Measurements from ENCODE around the gene SLC6A11.

The SLC6A11 gene

DNA sequence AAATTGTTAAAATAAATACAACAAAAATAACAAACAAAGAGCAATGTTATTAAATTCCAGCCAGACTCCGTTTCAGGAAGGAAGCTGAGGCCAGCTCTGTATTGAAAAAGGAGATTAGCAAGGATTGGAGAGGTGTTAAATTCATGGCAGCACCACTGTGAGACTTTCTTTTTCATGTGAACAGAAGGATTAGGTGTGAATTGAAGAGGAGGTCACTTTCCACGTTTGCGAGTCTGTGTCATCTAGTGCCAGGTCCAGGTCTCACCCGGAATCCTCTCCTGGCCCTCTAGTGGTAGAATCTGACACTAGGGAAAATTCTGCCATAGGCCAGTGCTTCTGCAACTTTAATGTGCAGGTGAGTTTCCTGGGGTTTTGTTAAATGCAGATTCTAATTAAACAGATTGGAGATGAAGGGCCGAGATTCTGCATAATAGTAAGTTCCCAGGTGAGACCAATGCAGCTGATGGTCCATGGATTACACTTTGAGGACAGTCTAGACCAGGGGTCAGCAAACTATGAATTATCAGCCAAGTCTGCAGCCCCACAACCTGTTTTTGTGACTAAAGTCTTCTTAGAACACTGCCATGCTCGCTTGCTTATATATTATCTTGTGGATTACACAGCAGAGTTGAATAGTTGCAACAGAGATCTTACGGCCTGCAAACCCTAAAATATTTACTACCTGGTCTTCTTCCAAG is 167.3 kb downstream of the SLC6A11 start:
- H3K4me3 ChIP-seq (ENCODE audit: low read length) = no peak overlapping the region
- DNase-seq (ENCODE audit: low read depth) = peak; percentile 25
- TF ChIP-seq, protein P1, sequence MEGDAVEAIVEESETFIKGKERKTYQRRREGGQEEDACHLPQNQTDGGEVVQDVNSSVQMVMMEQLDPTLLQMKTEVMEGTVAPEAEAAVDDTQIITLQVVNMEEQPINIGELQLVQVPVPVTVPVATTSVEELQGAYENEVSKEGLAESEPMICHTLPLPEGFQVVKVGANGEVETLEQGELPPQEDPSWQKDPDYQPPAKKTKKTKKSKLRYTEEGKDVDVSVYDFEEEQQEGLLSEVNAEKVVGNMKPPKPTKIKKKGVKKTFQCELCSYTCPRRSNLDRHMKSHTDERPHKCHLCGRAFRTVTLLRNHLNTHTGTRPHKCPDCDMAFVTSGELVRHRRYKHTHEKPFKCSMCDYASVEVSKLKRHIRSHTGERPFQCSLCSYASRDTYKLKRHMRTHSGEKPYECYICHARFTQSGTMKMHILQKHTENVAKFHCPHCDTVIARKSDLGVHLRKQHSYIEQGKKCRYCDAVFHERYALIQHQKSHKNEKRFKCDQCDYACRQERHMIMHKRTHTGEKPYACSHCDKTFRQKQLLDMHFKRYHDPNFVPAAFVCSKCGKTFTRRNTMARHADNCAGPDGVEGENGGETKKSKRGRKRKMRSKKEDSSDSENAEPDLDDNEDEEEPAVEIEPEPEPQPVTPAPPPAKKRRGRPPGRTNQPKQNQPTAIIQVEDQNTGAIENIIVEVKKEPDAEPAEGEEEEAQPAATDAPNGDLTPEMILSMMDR (conservative IDR thresholded peaks at IDR 0.05; ENCODE audit: low read length) = peak; percentile 86

DNA sequence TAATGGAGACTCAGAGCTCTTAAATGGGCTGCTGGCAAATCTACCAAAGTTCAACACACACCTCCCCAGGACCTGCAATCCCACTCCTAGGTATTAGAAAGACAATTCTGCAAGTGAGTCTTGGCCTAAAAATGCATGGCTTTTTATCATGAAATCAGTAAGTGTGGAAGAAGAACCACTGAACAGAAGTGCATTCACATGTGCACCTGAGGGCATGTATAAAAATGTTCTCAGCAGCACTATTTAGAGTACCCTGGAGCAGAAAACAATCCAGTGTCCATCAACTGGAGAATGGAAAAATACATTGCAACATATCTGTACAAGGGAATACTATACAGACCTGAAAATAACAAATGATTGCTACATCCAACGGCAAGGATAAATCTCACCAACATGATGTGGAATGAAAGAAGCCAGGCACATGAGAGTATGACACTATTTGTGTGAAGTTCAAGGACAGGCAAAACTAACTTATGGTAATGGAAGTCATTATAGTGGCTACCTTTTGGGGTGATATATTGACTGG is 168.4 kb downstream of the SLC6A11 start:
- no peak for DNase-seq (ENCODE audit: low read depth)
- TF ChIP-seq, protein P1 (conservative IDR thresholded peaks at IDR 0.05; ENCODE audit: low read length) = no peak

GRCh38 chr3:10985181-10985580 is 169.2 kb downstream of the SLC6A11 start:
- H3K4me3 ChIP-seq (ENCODE audit: low read length) = no peak overlapping the region
- TF ChIP-seq, protein P1 (conservative IDR thresholded peaks at IDR 0.05; ENCODE audit: low read length) = no peak
- no peak for DNase-seq (ENCODE audit: low read depth)

More for the DNA sequence above, 168.4 kb downstream of the SLC6A11 start:
- no peak overlapping the region for H3K4me3 ChIP-seq (ENCODE audit: low read length)

DNA sequence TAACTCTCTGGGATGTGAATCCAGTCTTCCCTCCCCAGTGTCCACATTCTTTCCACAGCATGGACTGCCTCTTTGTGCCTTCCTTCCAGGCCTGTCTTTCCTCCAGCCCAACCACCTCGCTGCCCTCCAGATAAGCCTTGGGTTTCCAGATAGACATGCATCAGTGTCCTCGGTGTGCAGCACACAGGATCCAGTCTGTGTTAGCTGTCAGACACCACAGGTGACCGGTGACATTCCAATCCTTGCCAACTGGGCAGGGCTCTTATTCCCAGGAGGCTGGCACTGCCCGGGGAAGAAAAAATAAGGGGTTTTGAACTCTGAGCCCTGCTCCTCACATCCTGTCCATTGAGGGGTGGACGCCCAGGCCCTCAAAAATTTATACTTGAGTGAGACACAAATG is 170.6 kb downstream of the SLC6A11 start:
- TF ChIP-seq, protein P1 (conservative IDR thresholded peaks at IDR 0.05; ENCODE audit: low read length) = no peak
- no peak overlapping the region for H3K4me3 ChIP-seq (ENCODE audit: low read length)
- DNase-seq (ENCODE audit: low read depth) = no peak

GRCh38 chr3:10988001-10988665 is 172.1 kb downstream of the SLC6A11 start:
- no peak overlapping the region for H3K4me3 ChIP-seq (ENCODE audit: low read length)
- no peak for DNase-seq (ENCODE audit: low read depth)
- TF ChIP-seq, protein P1 (conservative IDR thresholded peaks at IDR 0.05; ENCODE audit: low read length) = no peak

- TF ChIP-seq, protein P1 (conservative IDR thresholded peaks at IDR 0.05; ENCODE audit: low read length) = no peak
- DNase-seq (ENCODE audit: low read depth) = no peak
Measured at GRCh38 chr3:10988991-10989484, 173.0 kb downstream of the SLC6A11 start.

More at GRCh38 chr3:10988991-10989484, 173.0 kb downstream of the SLC6A11 start:
- H3K4me3 ChIP-seq (ENCODE audit: low read length) = no peak overlapping the region

Measured in AG10803 (cell line).